NCI-H748 (cell line): ENCODE results near the gene CD99.

Experiments
- DNase-seq: peaks from one replicate; lab custom pipeline; 2025; ENCODE audit not compliant: unreplicated experiment; lab: John Stamatoyannopoulos, UW

The CD99 gene

GRCh38 chrX:2690856-2691542, at the start of gene CD99:
Gene CD99, plus strand, starts transcription at chrX:2691295. Its CDS starts 66 bp downstream, at chrX:2691361.
- no peak for DNase-seq

GRCh38 chrX:2642146-2642545, 48.9 kb upstream of the CD99 start:
- no peak for DNase-seq

GRCh38 chrX:2642791-2643190, 48.3 kb upstream of the CD99 start:
- DNase-seq: no peak

GRCh38 chrX:2643880-2644279, 47.2 kb upstream of the CD99 start:
- no peak for DNase-seq

- no peak for DNase-seq
Observed at GRCh38 chrX:2645563-2645962, 45.5 kb upstream of the CD99 start.

- DNase-seq: no peak
Observed at GRCh38 chrX:2647627-2648026, 43.5 kb upstream of the CD99 start.

GRCh38 chrX:2650037-2650436, 41.1 kb upstream of the CD99 start:
- no peak for DNase-seq

- no peak for DNase-seq
Observed at GRCh38 chrX:2650865-2651264, 40.2 kb upstream of the CD99 start.

- DNase-seq: no peak
Observed at GRCh38 chrX:2652106-2652505, 39.0 kb upstream of the CD99 start.

- DNase-seq: no peak
Observed at GRCh38 chrX:2654436-2655340, 36.4 kb upstream of the CD99 start.

GRCh38 chrX:2656257-2656836, 34.7 kb upstream of the CD99 start:
- no peak for DNase-seq

- DNase-seq: no peak
Observed at GRCh38 chrX:2657532-2658113, 33.5 kb upstream of the CD99 start.

GRCh38 chrX:2658585-2659292, 32.4 kb upstream of the CD99 start:
- no peak for DNase-seq

GRCh38 chrX:2662586-2662985, 28.5 kb upstream of the CD99 start:
- DNase-seq: no peak

- DNase-seq: no peak
Observed at GRCh38 chrX:2664502-2664901, 26.6 kb upstream of the CD99 start.

GRCh38 chrX:2665387-2666304, 25.4 kb upstream of the CD99 start:
- no peak for DNase-seq

- DNase-seq: no peak
Observed at GRCh38 chrX:2666491-2666890, 24.6 kb upstream of the CD99 start.

- DNase-seq: no peak
Observed at GRCh38 chrX:2670978-2671377, 20.1 kb upstream of the CD99 start.

- no peak for DNase-seq
Observed at GRCh38 chrX:2672084-2672483, 19.0 kb upstream of the CD99 start.

- DNase-seq: no peak
Observed at GRCh38 chrX:2673611-2674010, 17.5 kb upstream of the CD99 start.
